NCI-H1436 (cell line): ENCODE measurements around the gene PDCD6IP.
"Not testable (repeated sequence)": the region's sequence is repeated elsewhere in the genome, so short reads cannot be mapped to it uniquely, and the experiment has no call there.

ENCODE experiments used
- DNase-seq: peaks from one replicate; lab custom pipeline; 2025; lab: John Stamatoyannopoulos, UW

PDCD6IP gene

DNA sequence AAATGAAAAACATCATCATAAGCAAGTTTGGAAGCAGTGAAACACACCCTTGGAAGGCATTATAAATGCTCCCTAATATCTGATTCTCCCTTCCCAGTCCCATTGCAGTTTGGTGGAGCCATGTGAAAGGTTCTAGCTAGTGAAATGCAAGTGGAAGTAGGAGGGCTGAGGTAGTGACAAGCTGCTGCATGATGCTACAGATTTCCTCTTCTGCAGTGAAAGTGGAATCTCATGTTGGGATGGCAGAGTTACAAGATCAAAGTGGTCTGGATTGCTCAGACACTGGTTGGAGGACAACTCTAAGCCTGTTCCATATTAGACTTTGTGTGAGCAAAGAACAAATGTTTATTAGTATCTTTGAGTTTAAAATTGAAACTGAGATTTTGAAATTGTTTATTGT is 3.3 kb upstream of the PDCD6IP start:
- DNase-seq: no peak

DNA sequence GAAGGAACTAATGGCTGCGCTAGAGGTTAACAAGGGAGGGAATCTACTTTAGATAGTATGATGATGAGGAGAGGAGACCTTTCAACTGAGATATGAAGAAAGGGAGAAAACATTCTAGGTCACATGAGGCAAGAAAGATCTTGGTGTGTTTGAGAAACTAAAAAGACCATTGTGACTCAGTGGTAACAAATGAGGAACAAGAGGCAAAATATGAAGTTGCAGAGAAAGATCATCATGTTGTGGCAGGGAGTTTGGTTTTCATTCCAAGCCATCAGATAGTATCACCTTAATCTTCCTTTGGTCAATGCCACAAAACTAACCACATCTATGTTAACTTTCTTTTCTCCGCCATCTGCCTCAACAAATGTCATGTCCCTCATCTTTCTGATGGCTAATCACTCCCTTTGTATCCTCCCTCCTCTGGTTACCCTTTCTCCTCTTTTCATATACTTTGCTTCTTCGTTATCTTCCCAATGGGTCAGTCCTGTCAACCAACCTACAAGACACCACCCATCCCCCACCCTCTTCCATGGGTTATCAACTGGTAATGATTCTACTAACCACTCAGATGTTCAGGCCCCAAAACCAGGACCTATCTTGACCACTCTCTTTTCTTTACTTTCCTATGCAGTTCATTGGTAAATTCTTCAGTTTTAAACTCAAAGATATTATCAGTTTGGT is 2.4 kb upstream of the PDCD6IP start:
- DNase-seq: no peak

DNA sequence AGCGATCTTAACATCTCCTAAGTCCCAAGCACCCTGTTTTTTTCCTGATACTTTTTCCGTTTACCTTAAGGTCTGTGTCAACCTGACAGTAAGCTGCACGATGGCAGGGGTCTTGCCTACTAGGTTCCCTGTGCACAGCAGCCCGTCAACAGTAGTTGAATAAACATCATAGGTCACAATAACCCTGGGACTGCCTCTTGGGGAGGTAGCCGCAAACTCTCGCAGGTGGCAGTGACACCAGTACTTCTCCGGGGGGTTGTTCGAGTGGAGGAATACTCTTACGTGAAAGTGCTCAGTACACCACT is 365 bp upstream of the PDCD6IP start:
- no peak for DNase-seq

DNA sequence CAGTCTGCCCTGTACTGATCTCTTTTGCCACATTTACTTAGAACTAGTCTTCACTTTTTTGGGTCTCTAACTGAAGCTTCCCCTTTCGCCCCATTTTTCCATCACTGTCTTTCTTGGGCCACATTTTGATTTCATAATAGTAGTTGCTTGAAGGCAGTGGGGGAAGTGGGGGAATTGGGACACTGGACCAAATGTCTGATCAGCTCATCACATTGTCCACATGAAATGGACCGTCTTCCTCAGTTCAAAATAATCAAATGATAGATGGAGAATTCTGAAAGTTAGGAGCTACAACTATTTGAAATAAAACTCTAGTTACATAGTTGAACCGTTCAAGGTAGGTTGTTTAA is 747 bp downstream of the PDCD6IP start:
- DNase-seq: no peak

DNA sequence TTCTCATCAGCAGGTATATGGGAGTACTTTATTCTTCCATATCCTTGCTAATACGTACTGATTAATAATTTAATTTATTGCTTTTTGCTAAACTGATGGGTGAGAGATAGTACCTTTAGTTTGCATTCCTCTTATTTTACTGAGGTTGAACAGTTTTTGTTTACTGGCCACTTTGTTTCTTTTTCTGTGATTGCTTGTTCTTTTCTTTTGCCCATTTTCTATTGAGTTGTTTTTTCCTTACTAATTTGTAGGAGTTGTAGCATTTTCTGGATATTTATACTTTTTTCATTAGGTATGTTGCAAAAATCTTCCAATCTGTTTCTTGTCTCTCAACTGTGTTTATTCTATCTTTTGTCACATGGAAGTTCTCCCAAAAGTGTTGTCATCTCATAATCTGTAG is 4.8 kb downstream of the PDCD6IP start:
- DNase-seq: no peak

DNA sequence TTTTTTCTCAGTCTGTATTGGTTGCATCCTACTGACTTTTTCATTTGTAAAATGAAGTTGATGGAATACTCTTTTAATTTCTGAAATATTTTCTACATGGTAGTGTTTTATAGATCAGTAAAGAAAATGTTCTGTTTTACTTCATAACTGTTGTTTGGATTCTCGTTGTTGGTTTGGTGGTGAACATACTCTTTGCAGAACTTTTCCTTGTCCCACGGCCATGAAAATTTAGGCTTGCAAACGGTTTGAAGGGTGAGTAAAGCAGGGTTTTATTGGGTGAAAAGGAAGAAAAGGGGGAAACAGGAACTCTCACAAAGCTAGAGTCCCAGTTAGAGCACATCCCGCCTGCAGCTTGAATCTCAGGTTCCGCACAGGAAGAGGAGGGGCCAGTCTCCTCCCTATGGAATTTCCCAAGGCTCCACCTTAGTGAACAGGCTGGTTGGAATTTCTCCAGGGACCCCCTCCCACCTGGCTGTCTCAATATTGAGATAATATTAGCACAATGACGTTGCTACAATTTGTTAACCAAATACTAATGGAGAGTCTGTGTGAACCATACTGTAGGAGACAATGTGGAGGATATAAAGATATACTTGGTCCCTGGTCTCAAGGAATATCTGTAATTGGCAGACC is 5.6 kb downstream of the PDCD6IP start:
- no peak for DNase-seq

DNA sequence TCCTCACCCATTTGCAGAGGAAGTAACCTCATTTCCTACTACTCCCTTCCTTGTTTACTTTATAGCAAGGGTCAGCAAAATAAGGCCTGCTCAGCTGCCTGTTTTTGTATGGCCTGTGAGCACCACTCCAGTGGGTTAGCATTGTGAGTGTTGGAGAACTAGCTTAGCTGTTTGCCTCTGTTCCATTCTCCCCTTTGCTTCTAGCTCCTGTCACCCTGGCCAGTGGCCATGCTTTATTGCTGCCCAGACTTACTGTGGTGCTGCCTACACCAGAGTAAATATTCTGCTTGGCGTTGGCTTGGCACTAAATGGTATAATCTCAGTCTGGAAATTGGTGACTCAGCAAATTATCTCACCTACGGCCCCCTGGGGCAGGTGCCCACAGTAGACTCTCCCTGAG is 8.8 kb downstream of the PDCD6IP start:
- no peak for DNase-seq

DNA sequence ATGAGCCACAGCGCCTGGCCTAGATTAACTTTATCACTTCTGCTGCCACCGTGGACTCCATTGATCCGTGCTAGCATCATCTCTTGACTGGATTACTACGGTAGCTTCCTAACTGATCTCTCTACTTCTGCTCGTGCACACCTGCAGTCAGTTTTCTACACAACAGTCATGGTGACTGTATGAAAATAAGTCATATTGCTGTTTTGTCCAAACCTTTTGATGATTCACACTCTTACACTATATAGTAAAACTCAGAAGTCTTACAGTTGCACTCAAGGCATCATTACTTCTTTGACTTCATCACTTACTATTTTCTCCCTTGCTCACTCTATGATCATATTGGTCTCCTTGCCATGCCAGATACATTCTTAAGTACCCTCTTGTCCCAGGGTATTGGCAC is 10.1 kb downstream of the PDCD6IP start:
- DNase-seq: no peak

DNA sequence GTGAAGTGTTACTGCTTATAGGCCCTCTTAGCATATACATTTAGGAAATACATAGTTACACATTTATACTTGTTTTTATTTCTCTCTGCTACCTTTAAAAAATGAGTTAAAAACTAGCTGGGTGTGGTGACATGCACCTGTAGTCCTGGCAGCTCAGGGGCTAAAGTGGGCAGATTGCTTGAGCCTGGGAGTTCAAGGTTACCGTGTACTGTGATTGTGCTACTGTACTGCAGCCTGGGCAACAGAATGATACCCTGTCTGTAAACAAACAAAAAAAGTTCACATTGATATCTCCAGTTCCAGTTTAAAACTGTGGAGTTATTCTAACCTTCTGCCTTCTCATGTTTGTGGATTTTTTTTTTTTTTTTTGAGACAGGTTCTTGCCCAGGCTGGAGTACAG is 12.1 kb downstream of the PDCD6IP start:
- no peak for DNase-seq

DNA sequence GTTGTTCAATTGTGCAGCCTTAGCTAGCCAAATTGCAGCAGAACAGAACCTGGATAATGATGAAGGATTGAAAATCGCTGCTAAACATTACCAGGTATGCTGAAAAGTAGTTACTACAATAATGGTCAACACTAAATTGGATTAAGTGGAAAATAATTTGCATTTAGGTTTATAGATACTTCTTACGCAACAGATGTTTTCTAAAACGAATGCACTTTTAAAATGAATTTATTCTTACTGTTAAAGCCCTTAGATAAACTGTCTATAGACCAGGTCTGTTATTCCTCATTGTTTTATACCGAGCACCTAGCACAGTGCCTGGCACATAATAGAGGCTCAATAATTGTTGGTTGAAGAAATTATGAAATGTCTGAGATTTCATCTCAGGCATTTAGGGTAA is 23.6 kb downstream of the PDCD6IP start:
- no peak for DNase-seq

DNA sequence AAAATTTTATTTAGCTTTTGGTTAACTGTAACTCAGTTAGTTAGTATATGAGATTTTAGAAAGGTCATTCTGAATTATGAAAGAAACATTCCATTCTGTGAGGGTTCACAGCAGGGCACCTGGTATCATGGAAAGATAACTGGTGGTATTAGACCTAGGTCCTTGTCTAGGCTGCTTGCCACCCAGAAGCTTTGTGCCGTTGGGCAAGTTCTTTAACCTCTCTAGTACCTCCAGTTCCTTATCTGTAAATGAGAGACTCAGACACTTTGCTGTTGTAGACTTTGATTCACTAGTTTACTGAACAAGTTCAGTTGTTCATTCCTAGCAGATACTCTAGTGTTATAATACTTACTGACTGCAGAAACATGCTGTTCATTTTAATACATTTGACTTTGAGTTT is 25.4 kb downstream of the PDCD6IP start:
- no peak for DNase-seq

DNA sequence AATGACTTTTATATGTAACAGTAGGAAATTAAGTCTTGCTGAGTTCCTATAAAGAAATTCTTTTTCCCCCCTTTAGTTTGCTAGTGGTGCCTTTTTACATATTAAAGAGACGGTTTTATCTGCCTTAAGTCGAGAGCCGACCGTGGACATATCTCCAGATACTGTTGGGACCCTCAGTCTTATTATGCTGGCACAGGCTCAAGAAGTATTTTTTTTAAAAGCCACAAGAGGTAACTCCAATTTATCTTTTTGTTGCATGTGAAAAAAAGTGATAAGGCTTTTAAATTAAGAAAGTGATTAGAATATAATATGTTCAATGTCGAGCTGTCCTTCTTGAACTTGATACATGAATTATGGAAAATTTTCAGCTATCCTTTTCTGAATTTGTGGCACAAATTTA is 26.7 kb downstream of the PDCD6IP start:
- no peak for DNase-seq

DNA sequence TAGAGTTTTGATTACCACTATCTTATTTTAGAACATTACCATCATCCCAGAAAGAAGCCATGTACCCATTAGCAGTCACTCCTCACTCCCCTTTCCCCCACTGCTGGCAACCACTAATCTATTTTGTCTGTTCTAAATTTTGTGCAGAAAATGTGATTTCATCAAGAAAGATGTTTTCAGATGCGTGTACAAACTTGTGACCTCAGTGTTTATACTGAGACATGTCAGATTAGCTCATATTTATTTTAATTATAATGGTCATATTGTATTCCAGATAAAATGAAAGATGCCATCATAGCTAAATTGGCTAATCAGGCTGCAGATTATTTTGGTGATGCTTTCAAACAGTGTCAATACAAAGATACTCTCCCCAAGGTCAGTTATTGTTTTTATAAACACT is 27.8 kb downstream of the PDCD6IP start:
- DNase-seq: no peak

DNA sequence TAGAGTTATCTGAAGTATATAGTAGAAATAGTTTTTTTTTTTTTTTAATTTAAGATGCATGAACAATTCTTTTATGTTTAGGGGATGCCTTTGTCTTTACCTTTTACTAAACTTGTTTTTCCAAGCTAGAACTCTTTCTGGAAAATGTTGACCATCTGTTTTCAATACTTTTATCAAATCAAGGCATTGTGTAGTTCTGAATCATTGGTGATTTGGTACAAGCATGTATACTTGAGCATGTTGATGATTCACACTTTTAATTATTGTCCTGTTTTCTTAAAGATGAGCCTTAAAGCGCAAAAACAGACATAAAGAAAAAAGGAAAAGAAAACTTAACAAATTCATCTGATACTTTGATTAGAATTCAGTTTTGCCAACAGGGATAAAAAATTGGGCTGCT is 28.3 kb downstream of the PDCD6IP start:
- DNase-seq: no peak

DNA sequence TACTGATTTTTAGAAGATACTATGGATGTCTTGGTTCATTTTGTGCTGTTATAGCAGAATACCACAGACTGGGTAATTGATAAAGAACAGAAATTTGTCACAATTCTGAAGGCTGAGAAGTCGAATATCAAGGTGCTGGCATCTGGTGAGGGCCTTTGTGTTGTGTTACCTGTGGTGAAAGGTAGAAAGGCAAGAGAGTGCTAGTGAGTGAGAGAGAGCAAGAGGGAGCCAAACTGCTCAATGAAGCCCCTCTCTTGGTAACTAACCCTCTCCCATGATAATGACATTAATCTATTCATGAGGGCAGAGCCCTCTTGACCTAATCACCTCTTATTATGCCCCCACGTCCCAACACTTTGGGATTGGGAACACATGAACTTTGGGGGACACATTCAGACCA is 31.3 kb downstream of the PDCD6IP start:
- DNase-seq: no peak

DNA sequence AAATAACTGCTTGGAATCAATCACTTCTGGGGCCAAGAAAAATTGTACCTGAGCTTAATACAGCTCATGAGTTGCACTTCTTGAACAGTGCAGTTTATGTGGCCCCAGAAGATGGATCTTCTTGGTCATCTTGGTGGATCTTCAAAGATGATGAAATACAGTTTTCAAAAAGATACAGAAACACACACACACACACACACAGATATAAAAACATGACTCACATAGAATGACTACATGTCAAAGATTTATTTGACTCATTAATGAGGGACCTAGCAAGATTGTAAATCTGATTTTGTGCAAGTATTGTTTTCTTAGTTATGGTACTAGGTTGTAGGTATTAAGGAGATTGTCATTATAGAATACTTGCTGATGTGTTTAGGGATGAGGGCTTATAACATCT is 32.6 kb downstream of the PDCD6IP start:
- no peak for DNase-seq

DNA sequence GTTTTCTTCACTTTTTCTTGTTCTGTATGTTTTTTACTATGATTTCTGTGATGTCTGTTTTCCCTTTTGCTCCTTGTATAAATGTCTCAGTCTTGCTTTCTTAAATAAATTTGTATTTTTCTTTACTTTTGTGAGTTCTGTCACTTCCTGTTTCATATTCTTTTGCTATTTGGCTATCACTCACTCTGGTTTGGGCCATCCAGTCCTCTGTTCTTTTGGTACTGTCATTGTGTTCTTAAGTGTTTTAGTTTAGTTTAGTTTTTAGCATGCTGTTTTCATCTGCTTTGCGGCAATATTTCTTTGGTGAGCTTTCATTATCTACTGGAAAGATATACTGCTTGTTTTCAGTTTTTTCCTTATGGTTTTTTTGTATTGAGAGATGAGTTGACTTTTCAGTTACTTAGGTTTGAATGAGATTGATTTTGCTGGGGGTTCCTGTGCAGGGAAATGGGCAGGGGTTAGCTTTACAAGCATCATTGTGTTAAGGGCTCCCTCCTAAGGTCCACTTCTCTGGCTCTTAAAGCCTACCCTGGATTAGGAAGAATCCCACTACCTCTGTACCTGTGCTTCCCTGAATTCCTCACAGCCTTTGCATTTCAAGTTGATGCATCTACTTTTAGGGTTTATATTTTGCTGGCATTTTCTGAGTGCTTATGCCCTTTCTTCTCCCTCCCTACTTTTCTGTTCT is 35.1 kb downstream of the PDCD6IP start:
- DNase-seq: no peak

DNA sequence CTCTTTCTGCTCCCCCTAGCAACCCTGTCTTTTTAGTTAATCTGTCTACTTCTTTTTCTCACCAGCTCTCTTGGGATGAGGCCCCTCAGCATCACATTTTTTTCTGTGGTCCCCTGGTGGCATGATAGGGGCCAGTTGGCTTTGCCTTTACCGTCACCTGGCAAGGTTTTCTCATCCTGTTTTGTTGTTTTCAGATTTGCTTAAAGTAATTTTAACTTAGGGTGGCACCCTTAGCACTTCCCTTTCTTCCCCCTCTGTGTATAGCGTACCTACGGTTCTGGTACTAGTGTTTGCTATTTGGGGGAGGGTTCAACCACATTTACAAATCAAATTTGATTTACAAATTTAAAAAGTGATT is 35.6 kb downstream of the PDCD6IP start:
- no peak for DNase-seq

DNA sequence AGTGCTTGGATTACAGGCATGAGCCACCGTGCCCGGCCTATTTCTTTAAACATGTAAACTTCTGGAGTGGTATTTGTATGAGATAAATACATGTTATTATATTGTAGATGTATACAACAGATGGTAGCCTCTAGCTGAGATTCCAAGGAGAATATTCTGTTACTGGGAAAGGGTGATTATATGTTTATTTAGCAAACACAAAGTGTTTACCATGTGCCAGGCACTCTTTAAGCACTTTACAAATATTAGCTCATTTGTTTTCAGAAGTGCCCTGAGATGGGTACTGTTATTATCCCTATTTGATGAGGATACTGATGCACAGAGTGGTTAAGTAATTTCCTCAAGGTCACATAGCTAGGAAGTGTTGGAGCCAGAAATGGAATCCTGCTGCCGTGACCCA is 38.8 kb downstream of the PDCD6IP start:
- DNase-seq: not testable (repeated sequence)

DNA sequence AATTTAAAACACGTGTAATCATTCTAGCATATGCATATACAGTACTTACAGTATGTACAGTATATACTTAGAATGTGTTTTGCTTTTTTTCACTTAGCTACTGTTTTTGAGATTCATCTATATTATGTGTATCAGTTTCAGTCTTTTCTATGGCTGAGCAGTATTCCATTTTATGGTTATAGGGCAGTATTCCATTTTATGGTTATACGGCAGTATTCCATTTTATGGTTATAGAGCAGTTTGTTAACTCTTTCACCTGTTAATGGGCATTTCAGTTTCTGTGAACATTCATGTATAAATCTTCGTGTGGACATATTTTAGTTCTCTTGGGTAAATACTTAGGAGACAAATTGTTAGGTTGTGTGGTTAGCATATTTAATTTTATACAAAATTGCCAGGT is 40.9 kb downstream of the PDCD6IP start:
- no peak for DNase-seq

DNA sequence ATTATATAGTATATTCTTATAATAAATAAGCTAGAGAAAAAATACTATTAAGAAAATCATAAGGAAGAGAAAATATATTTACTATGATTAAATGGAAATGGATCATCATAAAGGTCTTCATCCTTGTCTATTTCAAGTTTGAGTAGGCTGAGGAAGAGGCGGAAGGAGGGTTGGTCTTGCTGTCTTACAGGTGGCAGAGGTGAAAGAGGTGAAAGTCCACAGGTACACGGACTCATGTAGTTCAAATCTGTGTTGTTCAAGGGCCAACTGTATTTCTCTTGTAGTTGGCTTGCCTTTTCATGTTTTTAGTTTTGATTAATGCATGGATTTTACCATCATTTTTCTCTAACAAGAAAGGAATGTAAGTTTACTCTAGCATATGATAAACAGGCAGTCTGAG is 41.7 kb downstream of the PDCD6IP start:
- DNase-seq: no peak

DNA sequence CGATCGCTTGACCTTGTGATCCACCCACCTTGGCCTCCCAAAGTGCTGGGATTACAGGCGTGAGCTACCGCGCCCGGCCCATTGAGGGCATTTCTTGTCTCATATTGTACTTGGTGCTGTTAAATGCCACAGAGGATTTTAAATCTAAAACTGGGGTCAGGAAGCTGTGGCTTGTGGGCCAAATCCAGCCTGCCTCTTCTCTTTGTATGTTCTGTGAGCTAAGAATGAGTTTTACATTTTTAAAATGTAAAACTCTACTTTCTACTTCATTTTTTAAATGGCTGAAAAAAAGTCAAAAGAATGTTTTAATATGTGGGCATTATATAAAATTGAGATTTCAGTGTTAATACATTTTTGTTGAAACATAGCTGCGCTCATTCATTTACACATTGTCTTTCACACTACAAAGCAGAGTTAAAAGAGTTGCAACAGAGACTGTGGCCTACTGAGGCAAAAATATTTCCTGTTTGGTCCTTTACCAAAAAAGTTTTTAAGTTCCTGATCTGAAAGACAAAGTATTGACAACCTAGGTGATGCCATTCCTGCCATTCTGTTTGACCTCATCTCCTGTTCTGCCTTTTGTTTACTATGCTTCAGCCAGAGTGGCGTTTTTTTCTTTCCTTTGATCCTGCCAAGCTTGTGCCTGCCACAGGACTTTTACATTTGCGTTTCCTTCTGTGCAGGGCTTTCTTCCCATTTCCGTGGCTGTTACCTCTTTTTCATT is 50.4 kb downstream of the PDCD6IP start:
- no peak for DNase-seq

DNA sequence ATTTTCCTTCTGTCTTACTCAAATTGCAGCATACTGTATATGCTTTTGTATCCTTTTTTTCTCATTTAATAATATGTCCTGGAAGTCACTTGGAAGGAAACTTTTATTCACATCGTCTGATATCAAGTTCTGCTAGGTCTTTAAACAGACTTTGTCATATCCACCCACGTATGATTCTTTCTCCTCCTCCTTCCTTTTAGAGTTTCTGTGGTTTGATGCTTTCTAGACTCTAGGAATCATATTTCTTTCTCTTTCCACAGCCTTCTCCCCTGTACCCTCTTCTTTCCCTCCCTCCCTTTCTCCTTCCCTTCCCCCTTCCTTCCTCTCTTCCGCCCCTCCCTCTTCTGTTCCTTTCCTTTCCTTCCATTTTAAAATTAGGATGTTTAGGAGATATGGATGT is 52.2 kb downstream of the PDCD6IP start:
- not testable (repeated sequence) for DNase-seq
